ENCODE data around the gene RBBP8NL.
"Not testable (repeated sequence)": the region's sequence is repeated elsewhere in the genome, so short reads cannot be mapped to it uniquely, and the experiment has no call there.

RBBP8NL gene

DNA sequence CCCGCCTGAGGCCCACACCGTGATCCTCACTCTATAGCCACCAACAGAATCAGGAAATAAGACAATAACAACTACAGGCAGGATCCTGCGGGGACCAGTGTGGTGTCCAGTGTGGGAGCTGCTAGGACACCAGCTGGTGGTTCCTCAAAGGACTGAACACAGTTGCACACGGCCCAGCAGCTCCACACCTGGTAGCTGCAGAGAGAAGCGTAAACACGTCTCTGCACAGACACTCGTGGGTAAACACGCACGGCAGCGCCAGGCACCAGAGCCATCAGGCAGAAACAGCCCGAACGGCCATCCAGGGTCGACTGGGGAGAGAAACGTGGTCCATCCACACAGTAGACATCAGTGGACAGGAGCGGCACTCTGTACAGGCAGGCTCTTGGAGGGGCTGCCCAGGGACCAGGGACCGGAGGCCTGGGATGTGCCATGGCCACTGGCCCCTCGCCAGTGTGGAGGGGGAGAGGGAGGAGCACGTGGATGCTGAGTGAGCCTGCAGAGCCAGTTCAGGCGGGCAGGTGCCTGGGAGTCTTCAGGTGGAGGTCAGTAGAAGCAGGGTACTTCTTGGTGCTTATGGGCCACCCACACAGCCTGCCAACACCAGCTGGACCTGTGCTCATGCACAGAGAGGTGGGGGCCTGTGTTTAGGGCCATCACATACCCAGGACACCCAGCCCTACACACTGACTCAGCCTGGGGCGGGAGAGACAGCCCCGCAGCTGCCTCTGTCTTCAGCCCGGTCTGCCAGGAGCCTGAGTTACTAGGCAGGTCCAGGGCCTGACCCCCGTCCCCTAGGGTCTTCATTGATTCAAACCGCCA is 52.8 kb downstream of the RBBP8NL start:
- Histone ChIP-seq H3K27me3 (ENCODE audit: control insufficient read depth, insufficient read depth, low read length) (peaks cover 8% of the 10 kb centered on the region), H3K4me1 (ENCODE audit: control insufficient read depth, insufficient read depth, low read length) (peaks cover 32% of the 10 kb centered on the region), H3K36me3 (ENCODE audit: control insufficient read depth, insufficient read depth, low read length) (no peaks in the 10 kb centered on the region), H3K9me3 (ENCODE audit: control insufficient read depth, low read length) (no peaks in the 10 kb centered on the region), H3K4me3 (ENCODE audit: low read length) (no peak overlapping the region), H3K9ac (ENCODE audit: low read length) (peak overlapping the region; percentile 25)

GRCh38 chr20:62373631-62374179 is 53.6 kb downstream of the RBBP8NL start:
- H3K4me3 ChIP-seq (ENCODE audit: low read length); H3K9me3 ChIP-seq (ENCODE audit: control insufficient read depth, low read length); H3K36me3 ChIP-seq (ENCODE audit: control insufficient read depth, insufficient read depth, low read length); H3K9ac ChIP-seq (ENCODE audit: low read length): not testable (repeated sequence)
- peaks cover 38% of the 10 kb centered on the region for H3K4me1 ChIP-seq (ENCODE audit: control insufficient read depth, insufficient read depth, low read length)
- peaks cover 14% of the 10 kb centered on the region for H3K27me3 ChIP-seq (ENCODE audit: control insufficient read depth, insufficient read depth, low read length)

GRCh38 chr20:62372042-62372993 is 55.0 kb downstream of the RBBP8NL start:
- Histone ChIP-seq H3K9me3 (ENCODE audit: control insufficient read depth, low read length) (no peaks in the 10 kb centered on the region), H3K4me1 (ENCODE audit: control insufficient read depth, insufficient read depth, low read length) (peaks cover 47% of the 10 kb centered on the region), H3K27me3 (ENCODE audit: control insufficient read depth, insufficient read depth, low read length) (peaks cover 27% of the 10 kb centered on the region), H3K36me3 (ENCODE audit: control insufficient read depth, insufficient read depth, low read length) (no peaks in the 10 kb centered on the region), H3K9ac (ENCODE audit: low read length) (no peak overlapping the region), H3K4me3 (ENCODE audit: low read length) (no peak overlapping the region)

DNA sequence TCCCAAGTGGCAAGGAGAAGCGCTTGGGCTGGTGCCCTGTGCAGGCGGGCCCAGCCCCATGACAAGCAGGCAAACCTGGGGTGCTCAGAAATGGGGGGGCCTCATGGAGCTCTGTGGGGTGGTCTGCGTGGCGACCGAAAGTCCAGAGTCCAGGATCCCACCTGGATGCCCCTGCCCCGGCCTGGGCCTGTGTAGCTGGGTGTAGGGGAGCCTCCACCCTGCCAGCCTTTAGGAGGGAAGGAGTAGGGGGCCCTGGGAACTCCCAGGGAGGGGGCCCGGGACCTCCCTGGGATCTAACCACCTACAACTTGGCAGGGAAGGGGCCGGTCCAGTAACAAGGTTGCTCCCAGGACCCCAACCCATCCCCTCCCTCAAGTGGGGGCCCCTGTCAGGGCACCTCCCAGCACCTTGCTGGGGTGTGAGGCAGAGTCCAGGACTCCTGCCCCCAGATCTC is 55.7 kb downstream of the RBBP8NL start:
- Histone ChIP-seq H3K9me3 (ENCODE audit: control insufficient read depth, low read length) (no peaks in the 10 kb centered on the region), H3K36me3 (ENCODE audit: control insufficient read depth, insufficient read depth, low read length) (no peaks in the 10 kb centered on the region), H3K4me1 (ENCODE audit: control insufficient read depth, insufficient read depth, low read length) (peaks cover 43% of the 10 kb centered on the region), H3K4me3 (ENCODE audit: low read length) (no peak overlapping the region), H3K27me3 (ENCODE audit: control insufficient read depth, insufficient read depth, low read length) (peaks cover 27% of the 10 kb centered on the region), H3K9ac (ENCODE audit: low read length) (no peak overlapping the region)

- Histone ChIP-seq H3K36me3 (ENCODE audit: control insufficient read depth, insufficient read depth, low read length) (no peaks in the 10 kb centered on the region), H3K9ac (ENCODE audit: low read length) (no peak overlapping the region), H3K4me3 (ENCODE audit: low read length) (no peak overlapping the region), H3K4me1 (ENCODE audit: control insufficient read depth, insufficient read depth, low read length) (peaks cover 44% of the 10 kb centered on the region), H3K27me3 (ENCODE audit: control insufficient read depth, insufficient read depth, low read length) (peaks cover 32% of the 10 kb centered on the region), H3K9me3 (ENCODE audit: control insufficient read depth, low read length) (no peaks in the 10 kb centered on the region)
Observed at GRCh38 chr20:62370807-62371587, 56.3 kb downstream of the RBBP8NL start.

DNA sequence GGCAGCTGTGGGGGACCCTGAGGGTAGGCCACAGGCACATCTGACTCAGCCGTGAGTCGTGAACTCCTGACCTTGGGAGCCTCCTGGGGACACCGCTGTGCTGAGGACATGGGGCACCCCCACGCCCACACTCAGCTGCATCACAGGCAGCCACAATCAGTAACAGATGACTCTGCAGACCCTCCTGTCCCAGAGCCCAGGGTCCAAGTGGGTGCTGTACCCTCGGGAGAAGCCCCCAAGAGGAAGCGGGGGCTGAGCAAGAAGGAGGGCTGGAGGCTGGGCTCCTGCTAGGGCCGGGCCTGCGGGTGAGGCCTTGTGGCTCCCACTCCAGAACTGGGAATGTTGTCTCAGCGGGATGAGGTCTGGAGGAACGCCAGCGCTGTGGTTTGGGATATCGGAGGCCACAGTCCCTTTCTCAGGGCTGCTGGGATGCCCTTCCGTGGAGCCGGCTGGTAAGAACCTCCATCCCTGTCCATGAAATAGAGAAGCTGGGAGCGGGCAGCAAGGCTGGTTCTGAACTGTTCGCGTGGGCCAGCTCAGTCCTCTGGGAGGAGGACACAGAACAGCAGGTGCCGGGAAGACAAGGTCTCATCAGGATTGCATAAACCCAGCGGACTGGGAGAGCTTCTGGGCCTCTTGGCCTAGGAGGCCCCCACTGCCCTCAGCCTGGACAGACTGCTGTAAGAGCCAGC is 57.1 kb downstream of the RBBP8NL start:
- Histone ChIP-seq H3K36me3 (ENCODE audit: control insufficient read depth, insufficient read depth, low read length) (no peaks in the 10 kb centered on the region), H3K4me1 (ENCODE audit: control insufficient read depth, insufficient read depth, low read length) (peaks cover 51% of the 10 kb centered on the region), H3K27me3 (ENCODE audit: control insufficient read depth, insufficient read depth, low read length) (peaks cover 34% of the 10 kb centered on the region), H3K9me3 (ENCODE audit: control insufficient read depth, low read length) (no peaks in the 10 kb centered on the region), H3K4me3 (ENCODE audit: low read length) (no peak overlapping the region), H3K9ac (ENCODE audit: low read length) (no peak overlapping the region)

GRCh38 chr20:62369815-62370114 is 57.6 kb downstream of the RBBP8NL start:
- H3K27me3 ChIP-seq (ENCODE audit: control insufficient read depth, insufficient read depth, low read length), result peaks cover 36% of the 10 kb centered on the region

GRCh38 chr20:62368976-62369814 is 58.1 kb downstream of the RBBP8NL start:
- Histone ChIP-seq H3K27me3 (ENCODE audit: control insufficient read depth, insufficient read depth, low read length) (peaks cover 41% of the 10 kb centered on the region), H3K9me3 (ENCODE audit: control insufficient read depth, low read length) (no peaks in the 10 kb centered on the region), H3K4me1 (ENCODE audit: control insufficient read depth, insufficient read depth, low read length) (peaks cover 54% of the 10 kb centered on the region), H3K9ac (ENCODE audit: low read length) (no peak overlapping the region), H3K4me3 (ENCODE audit: low read length) (no peak overlapping the region), H3K36me3 (ENCODE audit: control insufficient read depth, insufficient read depth, low read length) (no peaks in the 10 kb centered on the region)

More at GRCh38 chr20:62369815-62370114, 57.6 kb downstream of the RBBP8NL start:
- peaks cover 55% of the 10 kb centered on the region for H3K4me1 ChIP-seq (ENCODE audit: control insufficient read depth, insufficient read depth, low read length)
- no peak overlapping the region for H3K9ac ChIP-seq (ENCODE audit: low read length)
- no peaks in the 10 kb centered on the region for H3K36me3 ChIP-seq (ENCODE audit: control insufficient read depth, insufficient read depth, low read length)
- H3K4me3 ChIP-seq (ENCODE audit: low read length), result no peak overlapping the region
- H3K9me3 ChIP-seq (ENCODE audit: control insufficient read depth, low read length), result no peaks in the 10 kb centered on the region

DNA sequence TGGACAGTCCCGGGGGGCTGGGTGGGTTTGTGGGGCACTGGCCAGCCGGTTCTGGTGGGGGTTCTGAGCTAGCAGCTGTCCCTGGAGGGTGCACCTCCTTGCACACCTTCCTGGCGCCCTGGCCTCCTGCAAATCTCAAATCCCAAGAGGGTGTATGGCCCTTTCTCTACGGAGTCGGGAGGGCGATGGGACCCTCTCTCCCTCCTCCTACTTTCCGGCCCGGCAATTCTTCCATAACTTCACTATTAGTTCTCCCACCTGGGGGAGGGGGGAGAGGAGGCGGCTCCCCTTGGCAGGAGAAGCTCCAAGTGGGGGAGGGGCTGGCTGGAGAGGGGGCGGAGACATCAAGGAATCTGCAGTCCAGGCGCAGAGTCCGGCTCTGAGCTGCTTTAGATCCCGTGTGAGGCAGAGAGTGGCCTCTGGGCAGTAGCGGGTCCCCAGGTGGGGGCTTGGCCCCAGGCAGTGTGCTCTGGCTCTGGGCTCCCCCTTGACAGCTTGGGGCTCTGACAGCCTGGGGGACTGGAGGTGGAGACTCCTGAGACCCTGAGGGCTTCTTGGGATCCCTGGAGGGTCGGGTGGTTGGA is 58.9 kb downstream of the RBBP8NL start:
- Histone ChIP-seq H3K9me3 (ENCODE audit: control insufficient read depth, low read length) (no peaks in the 10 kb centered on the region), H3K9ac (ENCODE audit: low read length) (no peak overlapping the region), H3K27me3 (ENCODE audit: control insufficient read depth, insufficient read depth, low read length) (peaks cover 41% of the 10 kb centered on the region), H3K4me1 (ENCODE audit: control insufficient read depth, insufficient read depth, low read length) (peaks cover 61% of the 10 kb centered on the region), H3K4me3 (ENCODE audit: low read length) (no peak overlapping the region), H3K36me3 (ENCODE audit: control insufficient read depth, insufficient read depth, low read length) (no peaks in the 10 kb centered on the region)

DNA sequence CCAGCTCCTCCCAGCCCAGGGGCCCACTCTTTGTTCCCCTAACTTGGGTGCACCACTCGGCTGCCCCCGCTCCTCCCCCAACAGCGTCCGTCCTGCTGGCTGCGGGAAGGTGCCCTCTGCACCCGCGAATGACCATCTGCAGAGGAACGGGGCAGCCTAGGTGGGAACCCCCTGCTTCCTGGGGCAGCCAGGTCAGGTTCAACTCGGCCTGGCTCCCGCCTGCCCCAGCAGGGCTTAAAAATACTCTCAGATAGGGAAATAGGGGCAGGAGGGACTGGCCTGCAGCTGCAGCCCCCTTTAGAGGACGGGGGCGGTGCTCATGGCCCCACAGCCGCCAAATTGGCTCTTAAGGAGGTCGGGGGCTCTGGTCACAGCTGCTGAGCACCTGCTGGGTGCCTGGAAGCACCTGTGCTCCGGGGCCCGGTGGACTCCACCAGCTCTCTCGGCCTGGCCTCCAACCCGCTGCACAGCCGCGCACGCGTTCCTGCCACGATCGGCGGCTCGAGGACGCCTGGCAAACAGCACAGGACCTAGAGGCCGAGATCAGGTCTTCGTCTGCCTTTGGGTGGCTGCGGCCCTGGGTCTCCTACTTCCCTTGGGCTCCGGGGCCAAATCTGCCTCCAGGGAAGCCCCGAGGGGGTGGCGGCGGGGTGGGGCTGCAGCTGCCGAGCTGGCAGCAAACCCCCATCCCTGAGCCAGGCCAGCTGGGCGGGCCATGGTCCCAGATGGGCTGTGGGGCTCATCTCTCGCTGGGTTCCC is 59.5 kb downstream of the RBBP8NL start:
- Histone ChIP-seq H3K4me3 (ENCODE audit: low read length) (no peak overlapping the region), H3K4me1 (ENCODE audit: control insufficient read depth, insufficient read depth, low read length) (peaks cover 61% of the 10 kb centered on the region), H3K27me3 (ENCODE audit: control insufficient read depth, insufficient read depth, low read length) (peaks cover 41% of the 10 kb centered on the region), H3K9me3 (ENCODE audit: control insufficient read depth, low read length) (no peaks in the 10 kb centered on the region), H3K36me3 (ENCODE audit: control insufficient read depth, insufficient read depth, low read length) (no peaks in the 10 kb centered on the region), H3K9ac (ENCODE audit: low read length) (no peak overlapping the region)
